Measurements from ENCODE around the gene PDE6A. TPM values are rescaled to one million over a fixed set of nuclear protein-coding genes. Genes with fewer than 3 reads are reported as not detected.

PDE6A gene
- total and polyA plus RNA-seq, 2 of the 13 experiments (the other 11 are each of a cell fraction or from before 2014, with no cell fraction given): 0.01 TPM; not detected in 1

DNA sequence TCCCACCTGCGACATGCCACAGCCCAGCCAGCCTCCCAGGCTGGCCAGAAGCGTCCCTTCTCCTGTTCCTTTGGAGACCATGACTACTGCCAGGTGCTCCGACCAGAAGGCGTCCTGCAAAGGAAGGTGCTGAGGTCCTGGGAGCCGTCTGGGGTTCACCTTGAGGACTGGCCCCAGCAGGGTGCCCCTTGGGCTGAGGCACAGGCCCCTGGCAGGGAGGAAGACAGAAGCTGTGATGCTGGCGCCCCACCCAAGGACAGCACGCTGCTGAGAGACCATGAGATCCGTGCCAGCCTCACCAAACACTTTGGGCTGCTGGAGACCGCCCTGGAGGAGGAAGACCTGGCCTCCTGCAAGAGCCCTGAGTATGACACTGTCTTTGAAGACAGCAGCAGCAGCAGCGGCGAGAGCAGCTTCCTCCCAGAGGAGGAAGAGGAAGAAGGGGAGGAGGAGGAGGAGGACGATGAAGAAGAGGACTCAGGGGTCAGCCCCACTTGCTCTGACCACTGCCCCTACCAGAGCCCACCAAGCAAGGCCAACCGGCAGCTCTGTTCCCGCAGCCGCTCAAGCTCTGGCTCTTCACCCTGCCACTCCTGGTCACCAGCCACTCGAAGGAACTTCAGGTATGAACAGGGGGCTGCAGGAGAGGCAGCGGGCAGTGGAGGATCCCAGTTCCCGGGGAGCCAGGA is 108.0 kb downstream of the PDE6A start:
- TF ChIP-seq, protein P1, sequence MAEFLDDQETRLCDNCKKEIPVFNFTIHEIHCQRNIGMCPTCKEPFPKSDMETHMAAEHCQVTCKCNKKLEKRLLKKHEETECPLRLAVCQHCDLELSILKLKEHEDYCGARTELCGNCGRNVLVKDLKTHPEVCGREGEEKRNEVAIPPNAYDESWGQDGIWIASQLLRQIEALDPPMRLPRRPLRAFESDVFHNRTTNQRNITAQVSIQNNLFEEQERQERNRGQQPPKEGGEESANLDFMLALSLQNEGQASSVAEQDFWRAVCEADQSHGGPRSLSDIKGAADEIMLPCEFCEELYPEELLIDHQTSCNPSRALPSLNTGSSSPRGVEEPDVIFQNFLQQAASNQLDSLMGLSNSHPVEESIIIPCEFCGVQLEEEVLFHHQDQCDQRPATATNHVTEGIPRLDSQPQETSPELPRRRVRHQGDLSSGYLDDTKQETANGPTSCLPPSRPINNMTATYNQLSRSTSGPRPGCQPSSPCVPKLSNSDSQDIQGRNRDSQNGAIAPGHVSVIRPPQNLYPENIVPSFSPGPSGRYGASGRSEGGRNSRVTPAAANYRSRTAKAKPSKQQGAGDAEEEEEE (CRISPR knock-in tag; IDR thresholded peaks at IDR 0.05; ENCODE audit: borderline replicate concordance): no peak
- TF ChIP-seq KLF15 (CRISPR knock-in tag; IDR thresholded peaks at IDR 0.05; ENCODE audit: borderline replicate concordance) (no peak), ZNF331 (CRISPR knock-in tag; IDR thresholded peaks at IDR 0.05) (no peak), PHF21A (CRISPR knock-in tag; IDR thresholded peaks at IDR 0.05) (no peak), ZNF510 (CRISPR knock-in tag; IDR thresholded peaks at IDR 0.05; ENCODE audit: low read depth) (no peak), FIP1L1 (IDR thresholded peaks at IDR 0.05; ENCODE audit: borderline replicate concordance, insufficient read depth, low read depth, low read length) (no peak), SOX6 (IDR thresholded peaks at IDR 0.05) (no peak), SOX6 (CRISPR knock-in tag; IDR thresholded peaks at IDR 0.05) (no peak), NCOA5 (CRISPR knock-in tag; IDR thresholded peaks at IDR 0.05) (no peak), FOSL2 (CRISPR knock-in tag; IDR thresholded peaks at IDR 0.05) (no peak), ZNF44 (CRISPR knock-in tag; IDR thresholded peaks at IDR 0.05) (no peak), SMC3 (IDR thresholded peaks at IDR 0.05; ENCODE audit: low read length) (no peak), KAT2B (IDR thresholded peaks at IDR 0.05; ENCODE audit: borderline replicate concordance, low read depth, low read length) (no peak), CAMTA2 (CRISPR knock-in tag; IDR thresholded peaks at IDR 0.05; ENCODE audit: borderline replicate concordance) (no peak), ZFP36L2 (CRISPR knock-in tag; IDR thresholded peaks at IDR 0.05) (no peak), IRF2 (CRISPR knock-in tag; IDR thresholded peaks at IDR 0.05) (no peak), ZNF235 (CRISPR knock-in tag; IDR thresholded peaks at IDR 0.05; ENCODE audit: borderline replicate concordance) (no peak), ZNF3 (CRISPR knock-in tag; IDR thresholded peaks at IDR 0.05) (no peak)
- TF ChIP-seq, protein P2, sequence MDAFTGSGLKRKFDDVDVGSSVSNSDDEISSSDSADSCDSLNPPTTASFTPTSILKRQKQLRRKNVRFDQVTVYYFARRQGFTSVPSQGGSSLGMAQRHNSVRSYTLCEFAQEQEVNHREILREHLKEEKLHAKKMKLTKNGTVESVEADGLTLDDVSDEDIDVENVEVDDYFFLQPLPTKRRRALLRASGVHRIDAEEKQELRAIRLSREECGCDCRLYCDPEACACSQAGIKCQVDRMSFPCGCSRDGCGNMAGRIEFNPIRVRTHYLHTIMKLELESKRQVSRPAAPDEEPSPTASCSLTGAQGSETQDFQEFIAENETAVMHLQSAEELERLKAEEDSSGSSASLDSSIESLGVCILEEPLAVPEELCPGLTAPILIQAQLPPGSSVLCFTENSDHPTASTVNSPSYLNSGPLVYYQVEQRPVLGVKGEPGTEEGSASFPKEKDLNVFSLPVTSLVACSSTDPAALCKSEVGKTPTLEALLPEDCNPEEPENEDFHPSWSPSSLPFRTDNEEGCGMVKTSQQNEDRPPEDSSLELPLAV (CRISPR knock-in tag; conservative IDR thresholded peaks at IDR 0.05; ENCODE audit: low read depth): no peak
- H3K4me2 ChIP-seq (ENCODE audit: low read depth, low read length): no peak overlapping the region
- no peak overlapping the region for H3K27ac ChIP-seq (ENCODE audit: extremely low read length, insufficient read depth, low read length)
- BruUV-seq (replicated peaks): no TSS peak
- ChIA-PET POLR2A (no interaction called here), CTCF (ENCODE audit: low intra/inter-chr PET ratio, low total read pairs) (interaction anchor here (1.4 to 2.9 kb wide), 5 partner anchors 16 to 154 kb away, joined by 3 to 27 read pairs (median 7); no protein-coding TSS in a partner anchor)
- no peaks in the 10 kb centered on the region for H3K4me1 ChIP-seq (ENCODE audit: insufficient read depth, low read length)
- FAIRE-seq (no peak), DNase-seq (ENCODE audit: low spot score) (no peak), ATAC-seq (no peak)
- in situ Hi-C loops (cut with HindIII; ENCODE audit: extremely low pct_ligation_motif_present, low pct_unique_long_range_greater_than_20kb): loop anchor here (5.0 kb wide), 1 partner anchor 151 kb away; no protein-coding TSS in a partner anchor
- H2AFZ ChIP-seq (ENCODE audit: low read length): no peak overlapping the region
- no peaks in the 10 kb centered on the region for H3K27me3 ChIP-seq (ENCODE audit: control insufficient read depth in 1 of 2, insufficient read depth in 2 of 2, low read length in 2 of 2)
- no peak overlapping the region for H3K9ac ChIP-seq (ENCODE audit: insufficient read depth, low read depth, low read length)
- H3K9me3 ChIP-seq (ENCODE audit: low read length): no peaks in the 10 kb centered on the region
- H4K20me1 ChIP-seq (ENCODE audit: insufficient read depth, low read length): no peaks in the 10 kb centered on the region
- no peaks in the 10 kb centered on the region for H3K79me2 ChIP-seq (ENCODE audit: insufficient read depth, low read length)
- no peaks in the 10 kb centered on the region for H3K36me3 ChIP-seq (replicated peaks in 1 of 2; ENCODE audit: control insufficient read depth in 1 of 2, insufficient read depth in 2 of 2, low read length in 2 of 2)
- 74% methylated on average over 13 of the region's 18 CpGs for WGBS (ENCODE audit: low lambda C conversion rate)
- intact Hi-C loops (cut with micrococcal nuclease; ENCODE audit: unreplicated experiment): loop anchor here (1.0 to 10.0 kb wide), 3 partner anchors 17 to 288 kb away; no protein-coding TSS in a partner anchor
- no peak overlapping the region for H3K4me3 ChIP-seq (replicated peaks in 1 of 3; ENCODE audit: insufficient read depth in 1 of 3, low read depth in 2 of 3, low read length in 3 of 3)
